ENCODE data around the gene UBE2H.
"Not testable (repeated sequence)": the region's sequence is repeated elsewhere in the genome, so short reads cannot be mapped to it uniquely, and the experiment has no call there.

UBE2H gene

DNA sequence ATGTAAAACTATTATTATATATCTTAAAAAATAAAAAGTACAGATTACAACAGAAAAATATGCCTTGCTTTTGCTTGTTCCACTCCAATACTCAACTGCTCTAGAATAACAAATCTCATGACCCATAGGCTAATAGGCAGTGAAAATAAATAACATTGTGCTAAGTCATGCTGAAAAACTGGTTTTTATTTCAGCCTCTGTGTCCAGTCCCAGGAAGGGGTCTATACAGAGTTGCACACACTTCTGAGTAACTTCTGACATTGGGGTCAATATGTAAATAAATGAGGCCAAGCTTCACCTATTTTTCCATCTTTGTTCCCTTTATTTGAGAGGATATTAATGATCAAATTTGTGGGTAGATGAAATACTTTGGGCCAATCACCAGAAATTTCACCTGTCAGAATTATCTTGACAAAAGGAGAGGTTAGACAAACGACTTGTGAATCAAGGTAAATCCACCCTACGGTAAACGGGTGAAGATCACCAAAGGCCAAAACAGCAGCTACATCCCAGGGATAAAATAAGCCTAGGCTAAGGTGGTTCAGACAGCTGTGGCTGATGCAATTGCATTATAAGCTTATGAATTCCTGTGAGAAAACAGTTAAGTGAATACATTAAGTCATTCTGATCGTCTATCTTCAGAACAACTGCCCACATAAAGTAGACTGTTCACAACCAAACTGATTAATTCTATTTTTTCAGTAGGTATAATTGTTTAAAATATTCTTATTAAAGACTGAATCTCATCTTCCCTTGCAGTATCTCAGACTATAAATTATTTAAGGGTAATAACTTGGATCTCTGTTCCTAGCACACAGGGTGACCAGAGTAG is 87.5 kb downstream of the UBE2H start:
- H3K4me2 ChIP-seq (ENCODE audit: low read depth, low read length) = no peak overlapping the region
- no peaks in the 10 kb centered on the region for H3F3A ChIP-seq (ENCODE audit: insufficient read depth, low read length)
- H3K36me3 ChIP-seq (replicated peaks; ENCODE audit: insufficient read depth, low read length) = 0 out of 2 replicates have a peak, but pooled peaks cover 3% of the 10 kb centered on the region
- no peak overlapping the region for H2AFZ ChIP-seq (ENCODE audit: low read length)
- TF ChIP-seq, protein P1, sequence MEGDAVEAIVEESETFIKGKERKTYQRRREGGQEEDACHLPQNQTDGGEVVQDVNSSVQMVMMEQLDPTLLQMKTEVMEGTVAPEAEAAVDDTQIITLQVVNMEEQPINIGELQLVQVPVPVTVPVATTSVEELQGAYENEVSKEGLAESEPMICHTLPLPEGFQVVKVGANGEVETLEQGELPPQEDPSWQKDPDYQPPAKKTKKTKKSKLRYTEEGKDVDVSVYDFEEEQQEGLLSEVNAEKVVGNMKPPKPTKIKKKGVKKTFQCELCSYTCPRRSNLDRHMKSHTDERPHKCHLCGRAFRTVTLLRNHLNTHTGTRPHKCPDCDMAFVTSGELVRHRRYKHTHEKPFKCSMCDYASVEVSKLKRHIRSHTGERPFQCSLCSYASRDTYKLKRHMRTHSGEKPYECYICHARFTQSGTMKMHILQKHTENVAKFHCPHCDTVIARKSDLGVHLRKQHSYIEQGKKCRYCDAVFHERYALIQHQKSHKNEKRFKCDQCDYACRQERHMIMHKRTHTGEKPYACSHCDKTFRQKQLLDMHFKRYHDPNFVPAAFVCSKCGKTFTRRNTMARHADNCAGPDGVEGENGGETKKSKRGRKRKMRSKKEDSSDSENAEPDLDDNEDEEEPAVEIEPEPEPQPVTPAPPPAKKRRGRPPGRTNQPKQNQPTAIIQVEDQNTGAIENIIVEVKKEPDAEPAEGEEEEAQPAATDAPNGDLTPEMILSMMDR (IDR thresholded peaks at IDR 0.05; ENCODE audit: low read length) = no peak
- no peak for TF ChIP-seq EZH2 (optimal IDR thresholded peaks at IDR 0.05; ENCODE audit: low read depth, low read length)
- no peak for TF ChIP-seq EZH2phosphoT487 (IDR thresholded peaks at IDR 0.05; ENCODE audit: low read length)
- no peaks in the 10 kb centered on the region for H3K27me3 ChIP-seq (replicated peaks; ENCODE audit: insufficient read depth, low read length)
- H3K79me2 ChIP-seq (ENCODE audit: low read length) = peaks cover 89% of the 10 kb centered on the region
- no peak for DNase-seq
- no peak overlapping the region for H3K9ac ChIP-seq (ENCODE audit: low read length)
- H4K20me1 ChIP-seq (ENCODE audit: insufficient read depth, low read length) = peaks cover 30% of the 10 kb centered on the region
- H3K27ac ChIP-seq (ENCODE audit: low read length) = no peak overlapping the region
- H3K9me3 ChIP-seq (replicated peaks; ENCODE audit: insufficient read depth, low read length) = no peaks in the 10 kb centered on the region
- H3K4me3 ChIP-seq (ENCODE audit: low read length) = no peak overlapping the region
- H3K9me2 ChIP-seq (replicated peaks; ENCODE audit: insufficient read depth, low read length) = no peaks in the 10 kb centered on the region
- 0 out of 2 replicates have a peak, but pooled peaks cover 11% of the 10 kb centered on the region for H3K4me1 ChIP-seq (ENCODE audit: low read length)

DNA sequence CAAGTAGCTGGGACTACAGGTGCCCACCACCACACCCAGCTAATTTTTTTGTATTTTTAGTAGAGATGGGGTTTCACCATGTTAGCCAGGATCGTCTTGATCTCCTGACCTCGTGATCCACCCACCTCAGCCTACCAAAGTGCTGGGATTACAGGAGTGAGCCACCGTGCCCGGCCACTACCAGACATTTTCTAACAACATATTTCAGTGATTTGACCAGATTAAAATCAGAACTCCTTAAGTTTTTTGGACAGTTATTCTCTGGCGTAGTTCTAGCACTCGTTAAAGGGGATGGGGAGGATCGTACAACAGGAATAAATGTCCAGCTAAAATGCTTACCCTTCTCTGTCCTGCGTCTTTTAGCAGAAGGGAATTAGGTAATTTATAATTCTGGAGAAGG is 88.1 kb downstream of the UBE2H start:
- H3K27me3 ChIP-seq (replicated peaks; ENCODE audit: insufficient read depth, low read length); H3F3A ChIP-seq (ENCODE audit: insufficient read depth, low read length); H3K9ac ChIP-seq (ENCODE audit: low read length); H3K36me3 ChIP-seq (replicated peaks; ENCODE audit: insufficient read depth, low read length); H3K9me2 ChIP-seq (replicated peaks; ENCODE audit: insufficient read depth, low read length); H3K27ac ChIP-seq (ENCODE audit: low read length); DNase-seq; H3K9me3 ChIP-seq (replicated peaks; ENCODE audit: insufficient read depth, low read length); H3K4me3 ChIP-seq (ENCODE audit: low read length); H2AFZ ChIP-seq (ENCODE audit: low read length); H3K4me2 ChIP-seq (ENCODE audit: low read depth, low read length): not testable (repeated sequence)
- Histone ChIP-seq H3K79me2 (ENCODE audit: low read length) (peaks cover 89% of the 10 kb centered on the region), H3K4me1 (ENCODE audit: low read length) (peaks cover 17% of the 10 kb centered on the region), H4K20me1 (ENCODE audit: insufficient read depth, low read length) (peaks cover 32% of the 10 kb centered on the region)

DNA sequence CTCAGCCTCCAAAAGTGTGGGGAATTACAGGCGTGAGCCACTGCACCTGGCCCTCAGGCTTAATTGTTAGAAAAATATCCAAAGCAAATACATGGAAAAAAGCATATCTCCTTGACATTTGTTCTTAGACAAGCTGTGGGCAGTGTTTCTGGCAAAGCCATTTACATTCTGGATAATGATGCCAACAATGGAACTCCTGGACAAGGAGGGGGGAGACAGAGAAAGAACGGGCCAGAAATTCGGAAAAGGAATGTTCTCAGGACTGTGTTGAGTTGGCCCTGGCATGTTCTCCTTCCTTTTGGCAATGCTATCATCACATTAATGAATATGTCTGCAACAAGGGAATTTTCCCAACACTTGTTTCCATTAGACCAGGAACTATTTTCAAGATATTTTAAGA is 88.7 kb downstream of the UBE2H start:
- TF ChIP-seq EZH2phosphoT487 (IDR thresholded peaks at IDR 0.05; ENCODE audit: low read length) (no peak), EZH2 (optimal IDR thresholded peaks at IDR 0.05; ENCODE audit: low read depth, low read length) (no peak)
- TF ChIP-seq, protein P1 (IDR thresholded peaks at IDR 0.05; ENCODE audit: low read length) = no peak
- no peaks in the 10 kb centered on the region for H3K9me2 ChIP-seq (replicated peaks; ENCODE audit: insufficient read depth, low read length)
- no peaks in the 10 kb centered on the region for H3K27me3 ChIP-seq (replicated peaks; ENCODE audit: insufficient read depth, low read length)
- peaks cover 24% of the 10 kb centered on the region for H3K4me1 ChIP-seq (ENCODE audit: low read length)
- H3K4me3 ChIP-seq (ENCODE audit: low read length) = no peak overlapping the region
- no peak overlapping the region for H3K27ac ChIP-seq (ENCODE audit: low read length)
- H3K9me3 ChIP-seq (replicated peaks; ENCODE audit: insufficient read depth, low read length) = no peaks in the 10 kb centered on the region
- H3K4me2 ChIP-seq (ENCODE audit: low read depth, low read length) = no peak overlapping the region
- H3K36me3 ChIP-seq (replicated peaks; ENCODE audit: insufficient read depth, low read length) = 0 out of 2 replicates have a peak, but pooled peaks cover 3% of the 10 kb centered on the region
- H3F3A ChIP-seq (ENCODE audit: insufficient read depth, low read length) = peaks cover 11% of the 10 kb centered on the region
- peaks cover 89% of the 10 kb centered on the region for H3K79me2 ChIP-seq (ENCODE audit: low read length)
- H2AFZ ChIP-seq (ENCODE audit: low read length) = no peak overlapping the region
- peaks cover 38% of the 10 kb centered on the region for H4K20me1 ChIP-seq (ENCODE audit: insufficient read depth, low read length)
- no peak for DNase-seq
- no peak overlapping the region for H3K9ac ChIP-seq (ENCODE audit: low read length)

DNA sequence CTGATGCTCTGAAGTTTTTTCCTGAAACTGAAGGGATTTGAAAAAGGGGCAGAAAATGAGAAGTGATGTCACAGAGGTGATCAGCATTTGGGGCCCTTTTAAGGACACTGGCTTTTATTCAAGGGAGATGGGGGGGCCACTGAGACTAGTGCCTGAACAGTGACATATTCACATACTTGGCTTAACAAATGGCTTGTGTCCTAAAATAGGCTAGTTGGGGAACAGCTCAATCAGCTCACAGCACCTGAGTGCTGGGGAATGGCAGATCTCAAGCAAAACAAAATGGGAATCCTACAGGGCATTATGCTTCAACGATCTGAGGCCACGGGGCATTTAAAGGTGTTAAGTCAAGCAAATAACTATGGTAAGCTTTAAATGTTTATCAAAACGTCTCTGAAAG is 90.1 kb downstream of the UBE2H start:
- Histone ChIP-seq H3K9ac (ENCODE audit: low read length) (no peak overlapping the region), H3K4me3 (ENCODE audit: low read length) (no peak overlapping the region), H4K20me1 (ENCODE audit: insufficient read depth, low read length) (peaks cover 41% of the 10 kb centered on the region), H3K36me3 (replicated peaks; ENCODE audit: insufficient read depth, low read length) (0 out of 2 replicates have a peak, but pooled peaks cover 3% of the 10 kb centered on the region), H3K4me2 (ENCODE audit: low read depth, low read length) (no peak overlapping the region), H3K27me3 (replicated peaks; ENCODE audit: insufficient read depth, low read length) (no peaks in the 10 kb centered on the region), H3K9me3 (replicated peaks; ENCODE audit: insufficient read depth, low read length) (no peaks in the 10 kb centered on the region), H3K27ac (ENCODE audit: low read length) (no peak overlapping the region; the same call in 1 of the 2 replicates), H3K4me1 (ENCODE audit: low read length) (peaks cover 24% of the 10 kb centered on the region), H3K79me2 (ENCODE audit: low read length) (peaks cover 93% of the 10 kb centered on the region), H2AFZ (ENCODE audit: low read length) (no peak overlapping the region), H3K9me2 (replicated peaks; ENCODE audit: insufficient read depth, low read length) (no peaks in the 10 kb centered on the region), H3F3A (ENCODE audit: insufficient read depth, low read length) (peaks cover 13% of the 10 kb centered on the region)
- no peak for DNase-seq
- TF ChIP-seq, protein P1 (IDR thresholded peaks at IDR 0.05; ENCODE audit: low read length) = no peak
- TF ChIP-seq EZH2phosphoT487 (IDR thresholded peaks at IDR 0.05; ENCODE audit: low read length) (no peak), EZH2 (optimal IDR thresholded peaks at IDR 0.05; ENCODE audit: low read depth, low read length) (no peak)

DNA sequence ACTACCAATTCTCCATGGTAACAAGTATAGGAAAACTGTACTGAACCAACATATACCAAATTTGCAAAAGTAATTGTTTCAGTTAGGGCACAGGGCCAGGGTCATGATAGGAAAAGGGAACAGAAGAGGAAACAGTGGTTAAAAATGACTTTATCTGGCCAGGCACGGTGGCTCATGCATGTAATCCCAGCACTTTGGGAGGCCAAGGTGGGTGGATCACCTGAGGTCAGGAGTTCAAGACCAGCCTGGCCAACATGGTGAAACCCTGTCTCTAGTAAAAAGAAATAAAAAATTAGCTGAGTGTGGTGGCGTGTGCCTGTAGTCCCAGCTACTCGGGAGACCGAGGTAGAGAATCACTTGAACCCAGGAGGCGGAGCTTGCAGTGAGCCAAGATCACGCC is 92.0 kb downstream of the UBE2H start:
- not testable (repeated sequence) for H2AFZ ChIP-seq (ENCODE audit: low read length); H3K9me3 ChIP-seq (replicated peaks; ENCODE audit: insufficient read depth, low read length); H3K27ac ChIP-seq (ENCODE audit: low read length); H3K27me3 ChIP-seq (replicated peaks; ENCODE audit: insufficient read depth, low read length); H3K4me2 ChIP-seq (ENCODE audit: low read depth, low read length); H3K4me3 ChIP-seq (ENCODE audit: low read length); H3K9ac ChIP-seq (ENCODE audit: low read length); DNase-seq; H3K9me2 ChIP-seq (replicated peaks; ENCODE audit: insufficient read depth, low read length); H3K36me3 ChIP-seq (replicated peaks; ENCODE audit: insufficient read depth, low read length)
- H3F3A ChIP-seq (ENCODE audit: insufficient read depth, low read length) = peaks cover 13% of the 10 kb centered on the region
- H3K4me1 ChIP-seq (ENCODE audit: low read length) = peaks cover 24% of the 10 kb centered on the region
- H3K79me2 ChIP-seq (ENCODE audit: low read length) = peaks cover 99% of the 10 kb centered on the region
- H4K20me1 ChIP-seq (ENCODE audit: insufficient read depth, low read length) = peaks cover 33% of the 10 kb centered on the region

All from MM.1S (cell line).